Activated CD8-positive, alpha-beta memory T cell treated with anti-CD3 and anti-CD28 coated beads, Interleukin-2, amount 50 U/mL, for 4 hours (primary cell): ENCODE results near the gene CASKIN1.

Experiments used
- DNase-seq: peaks from one replicate; pipeline ENCODE4 v3.0.0-alpha.2; 2020

The CASKIN1 gene

GRCh38 chr16:2233046-2233775, 36.8 kb upstream of the CASKIN1 start:
- DNase-seq = no peak

GRCh38 chr16:2232094-2232990, 35.9 kb upstream of the CASKIN1 start:
- DNase-seq = no peak

- DNase-seq = no peak
These were observed 34.9 kb upstream of the CASKIN1 start for GRCh38 chr16:2231016-2231931.

GRCh38 chr16:2230376-2230775, 34.0 kb upstream of the CASKIN1 start:
- no peak for DNase-seq

- DNase-seq = no peak
These were observed 33.3 kb upstream of the CASKIN1 start for GRCh38 chr16:2229632-2230250.

GRCh38 chr16:2229091-2229490, 32.7 kb upstream of the CASKIN1 start:
- no peak for DNase-seq

GRCh38 chr16:2228161-2228824, 31.9 kb upstream of the CASKIN1 start:
- DNase-seq = no peak

GRCh38 chr16:2226918-2227317, 30.5 kb upstream of the CASKIN1 start:
- no peak for DNase-seq

GRCh38 chr16:2226245-2226793, 29.9 kb upstream of the CASKIN1 start:
- DNase-seq = no peak

- peak; percentile 36 for DNase-seq
These were observed 27.6 kb upstream of the CASKIN1 start for GRCh38 chr16:2223942-2224486.

- DNase-seq = peak; percentile 99
These were observed 27.0 kb upstream of the CASKIN1 start, which contains the start of gene E4F1 for GRCh38 chr16:2223221-2223941. E4F1 (plus strand) TSS chr16:2223591; CDS start chr16:2223614, 23 bp downstream.

GRCh38 chr16:2216330-2216729, 19.9 kb upstream of the CASKIN1 start:
- DNase-seq = no peak

- no peak for DNase-seq
These were observed 18.2 kb upstream of the CASKIN1 start, which contains the start of gene PGP for GRCh38 chr16:2214719-2214968. PGP (minus strand) TSS chr16:2214840; CDS start chr16:2214777, 63 bp downstream.

- no peak for DNase-seq
These were observed 17.7 kb upstream of the CASKIN1 start for GRCh38 chr16:2213817-2214718.

GRCh38 chr16:2212362-2213324, 16.2 kb upstream of the CASKIN1 start:
- DNase-seq = no peak

GRCh38 chr16:2211923-2212347, 15.5 kb upstream of the CASKIN1 start:
- DNase-seq = no peak

- no peak for DNase-seq
These were observed 14.3 kb upstream of the CASKIN1 start, which contains the start of gene BRICD5 for GRCh38 chr16:2210386-2211365. BRICD5 (minus strand) TSS chr16:2210863; CDS start chr16:2210833, 30 bp downstream.
